ENCODE results near the gene NUP88. TPM values are rescaled to one million over a fixed set of nuclear protein-coding genes. Genes with fewer than 3 reads are reported as not detected.

Gene NUP88
- total and polyA plus RNA-seq, 2 experiments from 2014 or later, result 42.9 TPM

DNA sequence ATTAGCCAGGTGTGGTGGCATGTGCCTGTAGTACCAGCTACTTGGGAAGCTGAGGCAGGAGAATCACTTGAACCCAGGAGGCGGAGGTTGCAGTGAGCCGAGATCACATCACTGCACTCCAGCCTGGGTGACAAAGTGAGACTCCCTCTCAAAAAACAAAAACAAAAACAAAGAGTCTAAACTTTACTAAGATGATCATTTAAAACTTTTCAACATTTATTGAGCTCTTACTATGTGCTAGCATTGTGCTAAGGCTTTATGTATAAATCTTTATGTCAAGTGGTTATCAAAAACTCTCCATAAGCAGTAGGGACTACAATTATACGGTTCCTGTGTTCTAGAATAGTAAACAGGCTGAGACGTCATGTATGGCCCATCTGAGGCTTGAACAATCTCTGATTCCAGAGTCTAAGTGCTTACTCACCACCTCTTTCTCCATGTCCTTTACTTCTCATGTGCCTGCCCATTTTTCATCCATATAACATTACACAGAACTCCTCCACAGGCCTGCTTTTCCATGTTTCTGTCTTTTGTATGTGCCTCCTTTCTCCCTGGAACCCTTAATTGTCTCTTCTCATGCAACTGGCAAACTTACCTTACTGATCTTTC, 66.7 kb downstream of the NUP88 start:
- Histone ChIP-seq H2AFZ (no peak overlapping the region), H4K20me1 (ENCODE audit: insufficient read depth) (no peaks in the 10 kb centered on the region), H3K9me2 (ENCODE audit: insufficient read depth) (no peaks in the 10 kb centered on the region), H3K27me3 (replicated peaks; ENCODE audit: insufficient read depth) (no peaks in the 10 kb centered on the region), H3K4me1 (ENCODE audit: insufficient read depth) (peaks cover 16% of the 10 kb centered on the region), H3K79me2 (ENCODE audit: insufficient read depth) (no peaks in the 10 kb centered on the region), H3F3A (ENCODE audit: insufficient read depth) (0 out of 2 replicates have a peak, but pooled peaks cover 12% of the 10 kb centered on the region), H3K9me3 (ENCODE audit: low read depth) (no peaks in the 10 kb centered on the region), H3K36me3 (ENCODE audit: low read depth) (peaks cover 30% of the 10 kb centered on the region; the same call in 1 of the 2 replicates), H3K4me2 (ENCODE audit: unreplicated experiment) (no peak overlapping the region), H3K4me3 (no peak overlapping the region), H3K9ac (no peak overlapping the region), H3K27ac (no peak overlapping the region)
- in situ Hi-C loops (cut with MboI), result no loop called here
- whole genome bisulfite sequencing, 2 experiments (ENCODE audit: low coverage in 1 of 2, low lambda C conversion rate in 2 of 2, missing lambda C conversion rate in 2 of 2), result 84 to 92% methylated on average over 4 of the region's 4 CpGs
- no peak for DNase-seq
- TF ChIP-seq EZH2phosphoT487 (IDR thresholded peaks at IDR 0.05; ENCODE audit: insufficient read depth, low read depth), result no peak
- TF ChIP-seq EZH2 (IDR thresholded peaks at IDR 0.05; ENCODE audit: insufficient read depth, poor library complexity, severe bottlenecking), result no peak

GRCh38 chr17:5344914-5345313, 74.5 kb downstream of the NUP88 start:
- no peaks in the 10 kb centered on the region for H3K9me3 ChIP-seq (ENCODE audit: low read depth)
- no peaks in the 10 kb centered on the region for H3K4me1 ChIP-seq (ENCODE audit: insufficient read depth)
- no peak overlapping the region for H3K27ac ChIP-seq
- no peak overlapping the region for H3K9ac ChIP-seq
- H3K4me3 ChIP-seq, result no peak overlapping the region
- H4K20me1 ChIP-seq (ENCODE audit: insufficient read depth), result no peaks in the 10 kb centered on the region
- H3K27me3 ChIP-seq (replicated peaks; ENCODE audit: insufficient read depth), result no peaks in the 10 kb centered on the region
- H3K9me2 ChIP-seq (ENCODE audit: insufficient read depth), result no peaks in the 10 kb centered on the region
- 0 out of 2 replicates have a peak, but pooled peaks cover 15% of the 10 kb centered on the region for H3K36me3 ChIP-seq (ENCODE audit: low read depth)
- no peak overlapping the region for H3K4me2 ChIP-seq (ENCODE audit: unreplicated experiment)
- H3F3A ChIP-seq (ENCODE audit: insufficient read depth), result no peaks in the 10 kb centered on the region
- DNase-seq, result no peak
- no peaks in the 10 kb centered on the region for H3K79me2 ChIP-seq (ENCODE audit: insufficient read depth)
- in situ Hi-C loops (cut with MboI), result no loop called here
- WGBS, 2 experiments (ENCODE audit: low coverage in 1 of 2, low lambda C conversion rate in 2 of 2, missing lambda C conversion rate in 2 of 2), result 97 to 98% methylated on average over 9 of the region's 9 CpGs
- H2AFZ ChIP-seq, result no peak overlapping the region
- no peak for TF ChIP-seq EZH2 (IDR thresholded peaks at IDR 0.05; ENCODE audit: insufficient read depth, poor library complexity, severe bottlenecking)
- no peak for TF ChIP-seq EZH2phosphoT487 (IDR thresholded peaks at IDR 0.05; ENCODE audit: insufficient read depth, low read depth)

Other genes starting within 250 kb of the NUP88 start
- 5.1 and 6.2 TPM in 2 replicates for gene ZNF594, start 227.8 kb downstream of the NUP88 start, total RNA-seq (2014; rRNA removed; shearing (Covaris generic))
- gene ZNF594, start 227.8 kb downstream of the NUP88 start, polyA plus RNA-seq (2016; fragmentation: Nextera tagmentation; extraction: Ambion mirVana), result 2.2 and 3.1 TPM in 2 replicates
- not detected in 2 replicates for gene SCIMP, start 184.8 kb downstream of the NUP88 start, total RNA-seq (2014; rRNA removed; shearing (Covaris generic))
- gene SCIMP, start 184.8 kb downstream of the NUP88 start, polyA plus RNA-seq (2016; fragmentation: Nextera tagmentation; extraction: Ambion mirVana), result 0.11 and 0.30 TPM in 2 replicates
- gene RABEP1, start 137.4 kb downstream of the NUP88 start, total RNA-seq (2014; rRNA removed; shearing (Covaris generic)), result 26.3 and 51.2 TPM in 2 replicates
- gene RABEP1, start 137.4 kb downstream of the NUP88 start, polyA plus RNA-seq (2016; fragmentation: Nextera tagmentation; extraction: Ambion mirVana), result 33.1 and 33.6 TPM in 2 replicates
- gene RPAIN, start 520 bp upstream of the NUP88 start, total RNA-seq (2014; rRNA removed; shearing (Covaris generic)), result 9.0 and 15.7 TPM in 2 replicates
- gene RPAIN, start 520 bp upstream of the NUP88 start, polyA plus RNA-seq (2016; fragmentation: Nextera tagmentation; extraction: Ambion mirVana), result 21.4 and 22.0 TPM in 2 replicates
- 119 and 131 TPM in 2 replicates for gene C1QBP, start 19.5 kb upstream of the NUP88 start, total RNA-seq (2014; rRNA removed; shearing (Covaris generic))
- gene C1QBP, start 19.5 kb upstream of the NUP88 start, polyA plus RNA-seq (2016; fragmentation: Nextera tagmentation; extraction: Ambion mirVana), result 235 and 241 TPM in 2 replicates
- 4.4 and 6.3 TPM in 2 replicates for gene DHX33, start 49.3 kb upstream of the NUP88 start, total RNA-seq (2014; rRNA removed; shearing (Covaris generic))
- gene DHX33, start 49.3 kb upstream of the NUP88 start, polyA plus RNA-seq (2016; fragmentation: Nextera tagmentation; extraction: Ambion mirVana), result 2.2 and 3.0 TPM in 2 replicates
- 38.6 and 70.7 TPM in 2 replicates for gene DERL2, start 66.5 kb upstream of the NUP88 start, total RNA-seq (2014; rRNA removed; shearing (Covaris generic))
- gene DERL2, start 66.5 kb upstream of the NUP88 start, polyA plus RNA-seq (2016; fragmentation: Nextera tagmentation; extraction: Ambion mirVana), result 159 and 160 TPM in 2 replicates
- 13.4 and 20.2 TPM in 2 replicates for gene MIS12, start 66.9 kb upstream of the NUP88 start, total RNA-seq (2014; rRNA removed; shearing (Covaris generic))
- gene MIS12, start 66.9 kb upstream of the NUP88 start, polyA plus RNA-seq (2016; fragmentation: Nextera tagmentation; extraction: Ambion mirVana), result 10.5 and 12.9 TPM in 2 replicates
- 33.4 and 36.0 TPM in 2 replicates for gene NLRP1, start 164.8 kb upstream of the NUP88 start, total RNA-seq (2014; rRNA removed; shearing (Covaris generic))
- gene NLRP1, start 164.8 kb upstream of the NUP88 start, polyA plus RNA-seq (2016; fragmentation: Nextera tagmentation; extraction: Ambion mirVana), result 16.8 and 17.5 TPM in 2 replicates

Measured in GM23248 (cell line).